Measurements from ENCODE around the gene PRELID3B.

The PRELID3B gene

DNA sequence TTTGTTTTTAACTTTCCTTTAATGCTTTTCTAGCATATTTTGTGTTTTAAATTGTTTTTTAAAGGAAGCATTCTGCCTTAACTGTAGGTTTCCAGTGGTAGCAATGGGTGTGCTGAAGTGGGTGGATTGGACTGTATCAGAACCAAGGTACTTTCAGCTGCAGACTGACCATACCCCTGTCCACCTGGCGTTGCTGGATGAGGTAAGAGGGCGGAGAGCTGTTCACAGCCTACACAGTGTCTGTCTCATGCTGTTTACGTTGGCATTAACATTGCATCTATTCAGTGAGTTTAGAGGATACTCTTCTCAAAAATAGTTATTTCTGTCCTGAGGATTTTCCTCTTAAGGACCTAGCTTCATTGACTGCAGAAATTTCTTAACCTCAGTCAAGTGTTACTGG is 49.7 kb downstream of the PRELID3B start:
- DNase-seq = no peak
- Histone ChIP-seq H3K4me3 (ENCODE audit: low read depth, low read length) (no peak overlapping the region), H3K36me3 (replicated peaks) (peaks cover 91% of the 10 kb centered on the region), H3K27ac (no peak overlapping the region), H3K27me3 (replicated peaks) (no peaks in the 10 kb centered on the region)
- in situ Hi-C loops (cut with HindIII; ENCODE audit: low pct_ligation_motif_present, low sequenced_read_pairs) = no loop called here
- TF ChIP-seq, protein P1, sequence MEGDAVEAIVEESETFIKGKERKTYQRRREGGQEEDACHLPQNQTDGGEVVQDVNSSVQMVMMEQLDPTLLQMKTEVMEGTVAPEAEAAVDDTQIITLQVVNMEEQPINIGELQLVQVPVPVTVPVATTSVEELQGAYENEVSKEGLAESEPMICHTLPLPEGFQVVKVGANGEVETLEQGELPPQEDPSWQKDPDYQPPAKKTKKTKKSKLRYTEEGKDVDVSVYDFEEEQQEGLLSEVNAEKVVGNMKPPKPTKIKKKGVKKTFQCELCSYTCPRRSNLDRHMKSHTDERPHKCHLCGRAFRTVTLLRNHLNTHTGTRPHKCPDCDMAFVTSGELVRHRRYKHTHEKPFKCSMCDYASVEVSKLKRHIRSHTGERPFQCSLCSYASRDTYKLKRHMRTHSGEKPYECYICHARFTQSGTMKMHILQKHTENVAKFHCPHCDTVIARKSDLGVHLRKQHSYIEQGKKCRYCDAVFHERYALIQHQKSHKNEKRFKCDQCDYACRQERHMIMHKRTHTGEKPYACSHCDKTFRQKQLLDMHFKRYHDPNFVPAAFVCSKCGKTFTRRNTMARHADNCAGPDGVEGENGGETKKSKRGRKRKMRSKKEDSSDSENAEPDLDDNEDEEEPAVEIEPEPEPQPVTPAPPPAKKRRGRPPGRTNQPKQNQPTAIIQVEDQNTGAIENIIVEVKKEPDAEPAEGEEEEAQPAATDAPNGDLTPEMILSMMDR (IDR thresholded peaks at IDR 0.05; ENCODE audit: low read depth, low read length, missing control alignments) = no peak

DNA sequence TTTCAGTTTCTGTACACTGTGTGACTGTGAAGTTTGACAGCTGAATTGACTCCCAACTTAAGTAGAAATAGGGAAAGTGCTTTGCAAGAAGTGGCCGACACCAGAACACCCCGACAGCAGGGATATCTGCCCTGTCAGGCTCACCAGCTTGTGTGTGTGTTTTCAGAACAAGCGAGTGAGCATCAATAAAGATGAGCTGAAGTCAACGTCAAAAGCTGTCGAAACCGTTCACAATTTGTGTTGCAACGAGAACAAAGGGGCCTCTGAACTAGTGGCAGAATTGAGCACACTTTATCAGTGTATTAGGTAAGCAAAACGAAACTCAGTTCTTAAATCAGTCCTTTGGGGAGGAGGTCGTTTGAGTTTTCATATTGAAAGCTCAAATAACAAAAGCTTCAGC is 50.9 kb downstream of the PRELID3B start:
- Histone ChIP-seq H3K36me3 (replicated peaks) (peaks cover 94% of the 10 kb centered on the region), H3K27ac (no peak overlapping the region), H3K27me3 (replicated peaks) (no peaks in the 10 kb centered on the region), H3K4me3 (ENCODE audit: low read depth, low read length) (no peak overlapping the region)
- TF ChIP-seq, protein P1 (IDR thresholded peaks at IDR 0.05; ENCODE audit: low read depth, low read length, missing control alignments) = no peak
- DNase-seq = no peak
- in situ Hi-C loops (cut with HindIII; ENCODE audit: low pct_ligation_motif_present, low sequenced_read_pairs) = no loop called here

DNA sequence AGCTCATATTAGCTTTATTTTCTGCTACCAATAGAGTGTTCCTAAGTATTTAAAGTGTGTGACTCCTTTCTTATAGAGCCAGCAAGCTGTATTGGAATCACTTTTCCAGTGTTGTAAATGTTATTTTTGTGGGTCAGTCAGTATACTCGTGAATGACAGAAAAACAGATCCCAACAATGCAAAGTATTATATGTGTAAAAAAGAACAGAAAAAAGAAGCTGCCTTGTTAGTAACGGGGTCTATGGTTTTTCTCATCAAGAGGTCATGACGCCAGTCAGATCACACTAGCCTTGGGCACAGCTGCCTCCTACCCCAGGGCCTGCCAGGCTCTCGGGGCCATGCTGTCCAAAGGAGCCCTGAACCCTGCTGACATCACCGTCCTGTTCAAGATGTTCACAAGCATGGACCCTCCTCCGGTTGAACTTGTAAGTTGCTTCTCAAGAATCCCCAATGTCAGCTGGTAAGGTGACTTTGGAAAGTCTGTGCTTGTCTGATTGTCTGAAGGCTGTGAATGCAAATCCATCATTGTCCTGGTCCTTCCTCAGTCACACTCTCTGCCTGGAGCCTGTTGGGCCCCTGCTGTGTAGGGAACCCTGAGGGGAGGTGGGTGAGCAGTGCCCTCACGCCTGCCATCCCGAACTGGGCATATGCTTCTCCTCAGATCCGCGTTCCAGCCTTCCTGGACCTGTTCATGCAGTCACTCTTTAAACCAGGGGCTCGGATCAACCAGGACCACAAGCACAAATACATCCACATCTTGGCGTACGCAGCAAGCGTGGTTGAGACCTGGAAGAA is 51.7 kb downstream of the PRELID3B start:
- TF ChIP-seq, protein P1 (IDR thresholded peaks at IDR 0.05; ENCODE audit: low read depth, low read length, missing control alignments) = no peak
- no peak for DNase-seq
- Histone ChIP-seq H3K4me3 (ENCODE audit: low read depth, low read length) (no peak overlapping the region), H3K36me3 (replicated peaks) (peaks cover 85% of the 10 kb centered on the region), H3K27me3 (replicated peaks) (no peaks in the 10 kb centered on the region), H3K27ac (no peak overlapping the region)
- in situ Hi-C loops (cut with HindIII; ENCODE audit: low pct_ligation_motif_present, low sequenced_read_pairs) = no loop called here

DNA sequence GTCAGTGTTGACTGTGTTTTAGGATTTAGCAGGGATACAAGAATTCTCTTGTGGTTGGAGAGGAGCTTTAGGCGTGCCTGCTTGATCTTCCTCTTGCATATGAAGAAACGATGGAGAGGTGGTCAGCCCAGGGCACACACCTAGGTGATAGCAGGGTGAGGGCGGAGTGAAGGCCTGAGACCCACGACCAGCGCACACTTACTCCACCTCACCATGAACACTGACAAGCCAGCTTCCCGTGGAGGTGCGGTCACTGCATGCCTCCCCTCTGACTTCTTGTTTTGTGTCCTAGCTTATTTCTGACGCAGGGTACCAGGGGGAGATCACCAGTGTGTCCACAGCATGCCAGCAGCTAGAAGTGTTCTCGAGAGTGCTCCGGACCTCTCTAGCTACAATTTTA is 53.4 kb downstream of the PRELID3B start:
- Histone ChIP-seq H3K4me3 (ENCODE audit: low read depth, low read length) (no peak overlapping the region), H3K36me3 (replicated peaks) (peaks cover 70% of the 10 kb centered on the region), H3K27ac (no peak overlapping the region), H3K27me3 (replicated peaks) (no peaks in the 10 kb centered on the region)
- in situ Hi-C loops (cut with HindIII; ENCODE audit: low pct_ligation_motif_present, low sequenced_read_pairs) = no loop called here
- TF ChIP-seq, protein P1 (IDR thresholded peaks at IDR 0.05; ENCODE audit: low read depth, low read length, missing control alignments) = no peak
- DNase-seq = no peak

DNA sequence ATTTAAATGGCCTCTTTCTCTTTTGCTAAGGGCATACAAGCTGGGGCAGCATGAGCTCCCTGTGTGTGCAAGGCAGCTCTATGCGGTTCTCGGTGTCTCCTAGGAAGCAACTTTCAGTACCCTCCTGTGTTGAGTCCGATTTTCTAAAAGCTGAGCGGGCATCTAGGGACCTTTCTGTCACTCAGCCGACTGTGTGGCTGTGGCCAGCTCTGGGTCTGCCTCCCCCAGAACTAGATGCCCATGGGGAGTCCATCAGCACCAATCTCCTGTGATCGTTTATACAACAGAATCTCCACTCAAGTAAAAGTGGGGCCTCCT is 54.1 kb downstream of the PRELID3B start:
- H3K4me3 ChIP-seq (ENCODE audit: low read depth, low read length) = no peak overlapping the region
- peaks cover 64% of the 10 kb centered on the region for H3K36me3 ChIP-seq (replicated peaks)
- H3K27ac ChIP-seq = no peak overlapping the region
- H3K27me3 ChIP-seq (replicated peaks) = no peaks in the 10 kb centered on the region
- no peak for DNase-seq
- in situ Hi-C loops (cut with HindIII; ENCODE audit: low pct_ligation_motif_present, low sequenced_read_pairs) = no loop called here
- TF ChIP-seq, protein P1 (IDR thresholded peaks at IDR 0.05; ENCODE audit: low read depth, low read length, missing control alignments) = no peak

Measured in brain microvascular endothelial cell (primary cell).